ENCODE measurements around the gene GLP1R. TPM values are rescaled to one million over a fixed set of nuclear protein-coding genes. Genes with fewer than 3 reads are reported as not detected.

Gene GLP1R
- total RNA-seq, 1 donor from 2014 or later, result not detected

GRCh38 chr6:39061588-39061987 is 13.0 kb downstream of the GLP1R start:
- intact Hi-C loops (cut with micrococcal nuclease), result no loop called here

GRCh38 chr6:39062014-39062740 is 13.6 kb downstream of the GLP1R start:
- intact Hi-C loops (cut with micrococcal nuclease), result no loop called here

- intact Hi-C loops (cut with micrococcal nuclease), result no loop called here
These were observed 14.9 kb downstream of the GLP1R start for GRCh38 chr6:39063526-39063925.

GRCh38 chr6:39065561-39065960 is 17.0 kb downstream of the GLP1R start:
- intact Hi-C loops (cut with micrococcal nuclease), result no loop called here

GRCh38 chr6:39068391-39068790 is 19.8 kb downstream of the GLP1R start:
- intact Hi-C loops (cut with micrococcal nuclease), result no loop called here

- intact Hi-C loops (cut with micrococcal nuclease), result no loop called here
These were observed 24.2 kb downstream of the GLP1R start for GRCh38 chr6:39072830-39073229.

- intact Hi-C loops (cut with micrococcal nuclease), result no loop called here
These were observed 25.1 kb downstream of the GLP1R start for GRCh38 chr6:39073471-39074355.

- intact Hi-C loops (cut with micrococcal nuclease), result no loop called here
These were observed 25.9 kb downstream of the GLP1R start for GRCh38 chr6:39074486-39074885.

GRCh38 chr6:39075010-39075686 is 26.6 kb downstream of the GLP1R start:
- intact Hi-C loops (cut with micrococcal nuclease), result no loop called here

- intact Hi-C loops (cut with micrococcal nuclease), result no loop called here
These were observed 27.4 kb downstream of the GLP1R start for GRCh38 chr6:39075807-39076622.

- intact Hi-C loops (cut with micrococcal nuclease), result no loop called here
These were observed 28.3 kb downstream of the GLP1R start for GRCh38 chr6:39076623-39077535.

GRCh38 chr6:39077882-39078594 is 29.5 kb downstream of the GLP1R start:
- intact Hi-C loops (cut with micrococcal nuclease), result no loop called here

- intact Hi-C loops (cut with micrococcal nuclease), result no loop called here
These were observed 30.1 kb downstream of the GLP1R start for GRCh38 chr6:39078695-39079094.

GRCh38 chr6:39079197-39080125 is 30.9 kb downstream of the GLP1R start:
- intact Hi-C loops (cut with micrococcal nuclease), result loop anchor here (10.0 kb wide), 1 partner anchor 225 kb away; no protein-coding TSS in a partner anchor

- intact Hi-C loops (cut with micrococcal nuclease), result loop anchor here (10.0 kb wide), 1 partner anchor 224 kb away; no protein-coding TSS in a partner anchor
These were observed 31.8 kb downstream of the GLP1R start for GRCh38 chr6:39080246-39080875.

GRCh38 chr6:39082310-39082709 is 33.7 kb downstream of the GLP1R start:
- intact Hi-C loops (cut with micrococcal nuclease), result loop anchor here (10.0 kb wide), 1 partner anchor 222 kb away; no protein-coding TSS in a partner anchor

GRCh38 chr6:39083231-39083634 is 34.7 kb downstream of the GLP1R start:
- intact Hi-C loops (cut with micrococcal nuclease), result loop anchor here (10.0 kb wide), 1 partner anchor 222 kb away; no protein-coding TSS in a partner anchor
